Fibroblast of skin of right biceps (primary cell): ENCODE data around the gene CDK2AP2.

Experiments used
- DNase-seq: peaks from one replicate; pipeline ENCODE4 v3.0.0-alpha.2; 2013

Gene CDK2AP2

GRCh38 chr11:67503119-67504004, 4.6 kb downstream of the CDK2AP2 start:
- no peak for DNase-seq

GRCh38 chr11:67502328-67502979, 5.5 kb downstream of the CDK2AP2 start:
- no peak for DNase-seq

- no peak for DNase-seq
Measured at GRCh38 chr11:67501854-67502253, 6.1 kb downstream of the CDK2AP2 start.

- no peak for DNase-seq
Measured at GRCh38 chr11:67500831-67501715, 6.9 kb downstream of the CDK2AP2 start.

- no peak for DNase-seq
Measured at GRCh38 chr11:67500484-67500821, 7.5 kb downstream of the CDK2AP2 start.

- DNase-seq: no peak
Measured at GRCh38 chr11:67499808-67500483, 8.0 kb downstream of the CDK2AP2 start.

- no peak for DNase-seq
Measured at GRCh38 chr11:67498544-67498972, 9.4 kb downstream of the CDK2AP2 start.

- DNase-seq: no peak
Measured at GRCh38 chr11:67497656-67498291, 10.2 kb downstream of the CDK2AP2 start.

- DNase-seq: no peak
Measured at GRCh38 chr11:67496113-67496512, 11.8 kb downstream of the CDK2AP2 start.

- DNase-seq: no peak
Measured at GRCh38 chr11:67495234-67496005, 12.5 kb downstream of the CDK2AP2 start.

GRCh38 chr11:67494371-67495233, 13.4 kb downstream of the CDK2AP2 start:
- no peak for DNase-seq

- no peak for DNase-seq
Measured at GRCh38 chr11:67493548-67494370, 14.2 kb downstream of the CDK2AP2 start.

- DNase-seq: no peak
Measured at GRCh38 chr11:67492801-67493547, 15.0 kb downstream of the CDK2AP2 start.

GRCh38 chr11:67492069-67492727, 15.8 kb downstream of the CDK2AP2 start:
- no peak for DNase-seq

GRCh38 chr11:67491276-67492068, 16.5 kb downstream of the CDK2AP2 start:
- no peak for DNase-seq

GRCh38 chr11:67490727-67491065, 17.3 kb downstream of the CDK2AP2 start:
- DNase-seq: no peak
